GM23248 (cell line): Measurements from ENCODE around the gene CCDC74A. TPM values are rescaled to one million over a fixed set of nuclear protein-coding genes. Genes with fewer than 3 reads are reported as not detected.
"Not testable (repeated sequence)": the region's sequence is repeated elsewhere in the genome, so short reads cannot be mapped to it uniquely, and the experiment has no call there.

ENCODE experiments used
- DNase-seq: peaks from one replicate; pipeline ENCODE4 v3.0.0-alpha.2; 2015
- H2AFZ ChIP-seq: fragments of 200-600 bp; sonication (generic); 2 replicates; pipeline ENCODE4 v1.6.1; 2016; ENCODE audit warnings: antibody characterized with exemption
- H3F3A ChIP-seq: fragments of 200-600 bp; sonication (generic); 2 replicates; pipeline ENCODE4 v1.6.1; 2016; ENCODE audit warnings: mild to moderate bottlenecking, antibody characterized with exemption, mixed run types; ENCODE audit not compliant: insufficient read depth
- H3K27ac ChIP-seq: fragments of 200-600 bp; sonication (generic); 2 replicates; pipeline ENCODE4 v1.5.1; 2016; ENCODE audit warnings: mild to moderate bottlenecking
- H3K27me3 ChIP-seq: fragments of 200-600 bp; sonication (generic); replicated peaks from 2 replicates; pipeline ENCODE4 v1.6.1; 2016; ENCODE audit warnings: mild to moderate bottlenecking; ENCODE audit not compliant: insufficient read depth
- H3K36me3 ChIP-seq: fragments of 200-600 bp; sonication (generic); 2 replicates; pipeline ENCODE4 v1.6.1; 2016; ENCODE audit warnings: low read depth, mild to moderate bottlenecking
- H3K4me1 ChIP-seq: fragments of 200-600 bp; sonication (generic); 2 replicates; pipeline ENCODE4 v1.6.1; 2016; ENCODE audit warnings: mild to moderate bottlenecking; ENCODE audit not compliant: insufficient read depth
- H3K4me2 ChIP-seq: fragments of 200-600 bp; sonication (generic); one replicate; pipeline ENCODE4 v1.6.1; 2016; ENCODE audit warnings: mild to moderate bottlenecking; ENCODE audit not compliant: unreplicated experiment
- H3K4me3 ChIP-seq: fragments of 200-600 bp; sonication (generic); 2 replicates; pipeline ENCODE4 v1.5.1; 2016; ENCODE audit warnings: mild to moderate bottlenecking
- H3K79me2 ChIP-seq: fragments of 200-600 bp; sonication (generic); 2 replicates; pipeline ENCODE4 v1.6.1; 2016; ENCODE audit warnings: mild to moderate bottlenecking; ENCODE audit not compliant: insufficient read depth
- H3K9ac ChIP-seq: fragments of 200-600 bp; sonication (generic); 2 replicates; pipeline ENCODE4 v1.6.1; 2016; ENCODE audit warnings: mild to moderate bottlenecking
- H3K9me2 ChIP-seq: fragments of 200-600 bp; sonication (generic); 2 replicates; pipeline ENCODE4 v1.6.1; 2016; ENCODE audit warnings: mixed run types, mild to moderate bottlenecking, moderate library complexity; ENCODE audit not compliant: insufficient read depth
- H3K9me3 ChIP-seq: fragments of 200-600 bp; sonication (generic); one replicate; pipeline ENCODE4 v1.6.1; 2017; ENCODE audit warnings: low read depth
- H4K20me1 ChIP-seq: fragments of 200-600 bp; sonication (generic); 2 replicates; pipeline ENCODE4 v1.6.0; 2016; ENCODE audit not compliant: insufficient read depth
- EZH2 ChIP-seq: fragments of 200-600 bp; sonication (generic); IDR thresholded peaks from 2 replicates; pipeline ENCODE4 v1.6.1; 2018; ENCODE audit warnings: antibody characterized with exemption, mild to moderate bottlenecking; ENCODE audit not compliant: insufficient read depth, poor library complexity, severe bottlenecking
- EZH2phosphoT487 ChIP-seq: fragments of 200-600 bp; sonication (generic); IDR thresholded peaks from 2 replicates; pipeline ENCODE4 v1.6.1; 2018; ENCODE audit warnings: antibody characterized with exemption, moderate library complexity, mild to moderate bottlenecking, low read depth; ENCODE audit not compliant: insufficient read depth
- WGBS, 2 experiments: methylation state at CpG; one replicate each; pipeline ENCODE4 v1.1.6; 2015 to 2017; ENCODE audit warnings: low lambda C conversion rate in 2 of 2, low coverage in 1 of 2; ENCODE audit errors: missing lambda C conversion rate in 2 of 2; 5-methylcytosine and 5-hydroxymethylcytosine counted together
- in situ Hi-C: fragments of 300-500 bp; cut with MboI; formaldehyde crosslinking; loops from 2 replicates; pipeline ENCODE4 v1.15.0; 2020
- polyA plus RNA-seq: library from polyadenylated mRNA; unstranded; fragments of >200 nt; fragmentation: Nextera tagmentation; extraction: Ambion mirVana; gene quantifications from 2 replicates; pipeline ENCODE4 v1.2.1, GENCODE V29; 2016
- total RNA-seq: library from RNA; depleted of rRNA; stranded (reverse); fragments of >200 nt; shearing (Covaris generic); gene quantifications from 2 replicates; pipeline ENCODE4 v1.2.3, GENCODE V29; 2014

Gene CCDC74A
- total and polyA plus RNA-seq, 2 experiments from 2014 or later: 11.3 to 15.0 TPM

DNA sequence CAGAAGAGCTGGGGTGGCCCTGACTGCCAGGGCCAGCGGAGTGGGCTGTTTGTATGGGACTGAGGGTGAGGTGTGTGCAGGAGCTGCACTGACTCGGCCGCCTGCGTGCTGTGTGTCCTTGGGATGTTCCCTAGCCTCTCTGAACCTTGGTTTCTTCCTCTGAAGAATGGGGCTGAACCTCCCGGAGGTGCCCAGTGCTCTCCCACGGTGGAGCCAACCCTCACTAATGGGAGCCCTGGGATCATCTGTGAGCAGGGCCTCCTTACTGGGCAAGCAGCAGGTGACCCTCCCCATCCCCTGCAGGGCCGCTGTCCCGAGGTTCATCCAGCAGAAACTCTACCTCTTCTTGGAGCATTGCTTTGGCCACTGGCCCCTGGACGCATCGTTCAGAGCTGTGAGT lies 11.7 kb upstream of the CCDC74A start:
- in situ Hi-C loops: no loop called here
- Histone ChIP-seq H3K4me1 (no peaks in the 10 kb centered on the region), H3K9me2 (no peaks in the 10 kb centered on the region), H3K9me3 (no peaks in the 10 kb centered on the region), H3K9ac (no peak overlapping the region), H3K27ac (no peak overlapping the region), H2AFZ (no peak overlapping the region), H3K36me3 (no peaks in the 10 kb centered on the region), H3F3A (no peaks in the 10 kb centered on the region), H3K4me3 (no peak overlapping the region), H3K4me2 (no peak overlapping the region), H3K27me3 (no peaks in the 10 kb centered on the region), H4K20me1 (no peaks in the 10 kb centered on the region), H3K79me2 (no peaks in the 10 kb centered on the region)
- TF ChIP-seq EZH2 (no peak), EZH2phosphoT487 (no peak)
- DNase-seq: no peak
- WGBS, 2 experiments: 93 to 97% methylated on average over 8 to 10 of the region's 10 CpGs

DNA sequence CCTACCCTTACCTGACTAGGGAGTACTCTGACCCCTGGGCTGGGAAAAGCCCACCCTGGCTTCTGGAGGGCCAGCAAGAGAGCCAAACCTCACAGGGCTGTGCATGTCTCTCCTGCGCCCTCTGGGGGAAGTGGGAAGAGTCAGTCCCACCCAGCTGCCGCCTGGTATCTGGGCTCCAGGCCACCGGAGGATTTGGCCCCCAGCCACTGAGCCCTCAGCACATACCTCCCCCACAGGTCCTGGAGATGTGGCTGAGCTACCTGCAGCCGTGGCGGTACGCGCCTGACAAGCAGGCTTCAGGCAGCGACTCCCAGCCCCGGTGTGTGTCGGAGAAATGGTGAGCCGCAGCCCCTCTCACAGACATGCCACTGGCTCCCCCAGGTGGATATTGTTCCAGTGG lies 11.1 kb upstream of the CCDC74A start:
- H3K79me2 ChIP-seq, H3K9me2 ChIP-seq, H3K9me3 ChIP-seq, H4K20me1 ChIP-seq, H3K4me3 ChIP-seq, H3K27me3 ChIP-seq, H3K36me3 ChIP-seq, in situ Hi-C loops, H3K4me2 ChIP-seq, H3K9ac ChIP-seq, H3F3A ChIP-seq, H3K27ac ChIP-seq, H2AFZ ChIP-seq, H3K4me1 ChIP-seq: not testable (repeated sequence)
- DNase-seq: peak; percentile 29
- WGBS, 2 experiments: 70 to 83% methylated on average over 3 to 11 of the region's 11 CpGs

DNA sequence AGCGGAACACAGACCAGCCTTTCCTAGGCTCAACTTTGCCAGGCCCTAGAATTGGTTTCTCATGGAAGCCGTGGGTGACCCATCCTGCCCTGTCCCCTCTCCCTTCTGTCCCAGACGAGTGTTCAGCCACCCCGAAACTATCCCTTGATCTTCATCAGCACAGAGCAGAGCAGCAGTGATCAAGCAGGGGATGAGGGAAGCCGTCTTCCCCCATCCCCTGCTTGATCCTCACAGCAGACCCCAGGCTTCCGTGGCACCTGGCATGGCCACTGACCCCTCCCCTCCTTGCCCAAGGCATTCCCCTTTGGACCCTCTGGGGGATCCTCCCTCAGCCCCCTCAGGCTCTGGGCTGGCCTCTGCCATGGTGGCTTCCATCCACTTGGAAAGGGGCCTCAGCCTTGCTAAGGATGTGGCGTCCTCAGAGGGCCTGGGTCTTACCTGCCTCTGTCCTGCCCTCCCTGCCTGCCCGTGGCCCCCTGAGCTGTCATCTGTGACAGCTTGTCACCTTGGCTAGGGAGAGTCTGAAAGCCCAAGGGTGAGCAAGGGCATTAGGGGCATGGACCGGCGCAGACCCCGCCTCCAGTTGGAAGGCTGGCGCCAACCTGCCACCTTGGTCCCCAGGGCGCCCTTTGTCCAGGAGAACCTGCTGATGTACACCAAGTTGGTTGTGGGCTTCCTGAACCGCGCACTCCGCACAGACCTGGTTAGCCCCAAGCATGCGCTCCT lies 10.4 kb upstream of the CCDC74A start:
- H3K9me2 ChIP-seq: no peaks in the 10 kb centered on the region
- H3K36me3 ChIP-seq: no peaks in the 10 kb centered on the region
- no peak overlapping the region for H2AFZ ChIP-seq
- in situ Hi-C loops: no loop called here
- H3K9me3 ChIP-seq: no peaks in the 10 kb centered on the region
- H3K79me2 ChIP-seq: no peaks in the 10 kb centered on the region
- 92 to 93% methylated on average over 17 of the region's 17 CpGs for WGBS, 2 experiments
- no peak overlapping the region for H3K27ac ChIP-seq
- H3K27me3 ChIP-seq: no peaks in the 10 kb centered on the region
- H3K4me2 ChIP-seq: no peak overlapping the region
- H3F3A ChIP-seq: no peaks in the 10 kb centered on the region
- no peak overlapping the region for H3K9ac ChIP-seq
- H3K4me1 ChIP-seq: no peaks in the 10 kb centered on the region
- TF ChIP-seq EZH2 (no peak), EZH2phosphoT487 (no peak)
- no peaks in the 10 kb centered on the region for H4K20me1 ChIP-seq
- DNase-seq: no peak
- H3K4me3 ChIP-seq: no peak overlapping the region

DNA sequence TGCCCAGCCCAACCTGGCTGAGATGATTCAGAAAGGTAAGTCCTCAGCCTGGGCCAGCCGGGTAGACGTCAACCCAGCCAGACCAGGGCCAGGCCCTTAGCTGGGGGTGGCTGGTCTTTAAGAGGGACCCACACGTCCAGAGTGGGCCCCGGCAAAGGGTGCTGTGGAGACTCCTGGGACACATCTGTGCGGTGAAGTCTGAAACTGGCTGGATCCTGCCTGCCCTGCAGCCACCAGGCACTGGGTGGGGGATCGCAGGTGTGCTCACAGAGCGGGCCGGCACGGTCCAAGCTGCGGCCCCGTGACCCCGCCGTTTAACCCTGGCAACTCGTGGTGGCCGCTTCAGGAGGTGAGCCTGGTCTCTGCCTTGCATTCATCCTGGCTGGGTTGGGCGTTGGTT lies 9.8 kb upstream of the CCDC74A start:
- H3K4me2 ChIP-seq, in situ Hi-C loops, H3K79me2 ChIP-seq, H3K27me3 ChIP-seq, H3K9ac ChIP-seq, H3K4me3 ChIP-seq, H3K9me3 ChIP-seq, H3K27ac ChIP-seq, H3F3A ChIP-seq, H4K20me1 ChIP-seq, H3K4me1 ChIP-seq, H3K9me2 ChIP-seq, H3K36me3 ChIP-seq, DNase-seq, H2AFZ ChIP-seq: not testable (repeated sequence)
- 78 to 79% methylated on average over 16 of the region's 16 CpGs for WGBS, 2 experiments

DNA sequence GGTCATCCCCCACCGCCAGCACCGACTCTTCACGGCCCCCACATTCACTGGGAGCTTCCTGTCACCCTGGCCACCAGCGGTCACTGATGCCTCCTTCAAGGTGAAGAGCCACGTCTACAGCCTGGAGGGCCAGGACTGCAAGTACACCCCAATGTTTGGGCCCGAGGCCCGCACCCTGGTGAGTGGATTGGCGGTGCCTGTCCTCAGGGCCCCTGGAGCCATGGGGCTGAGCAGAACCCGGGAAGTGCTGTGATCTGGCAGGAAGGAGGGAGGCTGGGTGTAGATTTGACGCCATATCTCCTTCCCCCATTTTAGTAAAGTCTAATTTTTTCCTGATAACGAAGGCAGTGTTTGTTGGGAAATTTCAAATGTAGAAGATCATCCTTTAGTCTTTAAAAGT lies 9.2 kb upstream of the CCDC74A start:
- H3K79me2 ChIP-seq, H3K4me2 ChIP-seq, H3K36me3 ChIP-seq, H3F3A ChIP-seq, in situ Hi-C loops, H3K9me2 ChIP-seq, H3K4me1 ChIP-seq, H3K27me3 ChIP-seq, H2AFZ ChIP-seq, H4K20me1 ChIP-seq, H3K9ac ChIP-seq, H3K27ac ChIP-seq, H3K9me3 ChIP-seq, DNase-seq, H3K4me3 ChIP-seq: not testable (repeated sequence)
- WGBS, 2 experiments: 89 to 90% methylated on average over 5 to 7 of the region's 11 CpGs
